Astrocyte of the spinal cord (primary cell): Measurements from ENCODE around the gene SOX5.

Experiments
- DNase-seq: peaks from one replicate; pipeline ENCODE4 v3.0.0; 2011; ENCODE audit warnings: low read depth, low spot score
- H3K4me3 ChIP-seq: 2 replicates; pipeline ENCODE4 v1.5.1; 2011; ENCODE audit warnings: low read depth, mild to moderate bottlenecking, low read length, moderate library complexity
- in situ Hi-C: cut with HindIII; loops from 2 replicates; pipeline ENCODE4 v1.10.0; 2017; ENCODE audit warnings: low sequenced_read_pairs
- TF ChIP-seq, protein P1 (sequence below): IDR thresholded peaks from 2 replicates; pipeline ENCODE4 v1.5.1; 2012; ENCODE audit warnings: low read depth, mild to moderate bottlenecking, low read length, inconsistent platforms

Gene SOX5

DNA sequence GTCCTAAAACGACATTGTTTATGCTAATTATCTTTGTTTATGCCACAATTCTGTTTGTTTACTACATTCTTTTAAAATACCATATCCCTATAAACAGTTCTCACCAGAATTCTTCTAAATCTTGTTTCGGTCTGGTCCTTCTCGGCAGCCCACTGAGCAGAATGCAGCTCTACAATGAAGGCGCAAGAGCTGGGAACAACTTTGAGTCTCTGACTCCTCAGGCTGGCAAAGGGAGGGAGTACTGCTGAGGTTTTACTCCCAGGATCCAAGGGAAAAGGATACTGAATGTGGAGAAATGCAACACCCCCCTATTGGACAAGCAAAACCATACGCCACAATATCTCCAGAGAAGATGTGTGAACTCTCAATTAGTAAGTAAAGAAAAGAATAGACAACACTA is 5.4 kb downstream of the SOX5 start:
- H3K4me3 ChIP-seq, result no peak overlapping the region
- DNase-seq, result no peak
- in situ Hi-C loops, result no loop called here
- TF ChIP-seq, protein P1, sequence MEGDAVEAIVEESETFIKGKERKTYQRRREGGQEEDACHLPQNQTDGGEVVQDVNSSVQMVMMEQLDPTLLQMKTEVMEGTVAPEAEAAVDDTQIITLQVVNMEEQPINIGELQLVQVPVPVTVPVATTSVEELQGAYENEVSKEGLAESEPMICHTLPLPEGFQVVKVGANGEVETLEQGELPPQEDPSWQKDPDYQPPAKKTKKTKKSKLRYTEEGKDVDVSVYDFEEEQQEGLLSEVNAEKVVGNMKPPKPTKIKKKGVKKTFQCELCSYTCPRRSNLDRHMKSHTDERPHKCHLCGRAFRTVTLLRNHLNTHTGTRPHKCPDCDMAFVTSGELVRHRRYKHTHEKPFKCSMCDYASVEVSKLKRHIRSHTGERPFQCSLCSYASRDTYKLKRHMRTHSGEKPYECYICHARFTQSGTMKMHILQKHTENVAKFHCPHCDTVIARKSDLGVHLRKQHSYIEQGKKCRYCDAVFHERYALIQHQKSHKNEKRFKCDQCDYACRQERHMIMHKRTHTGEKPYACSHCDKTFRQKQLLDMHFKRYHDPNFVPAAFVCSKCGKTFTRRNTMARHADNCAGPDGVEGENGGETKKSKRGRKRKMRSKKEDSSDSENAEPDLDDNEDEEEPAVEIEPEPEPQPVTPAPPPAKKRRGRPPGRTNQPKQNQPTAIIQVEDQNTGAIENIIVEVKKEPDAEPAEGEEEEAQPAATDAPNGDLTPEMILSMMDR, result no peak

DNA sequence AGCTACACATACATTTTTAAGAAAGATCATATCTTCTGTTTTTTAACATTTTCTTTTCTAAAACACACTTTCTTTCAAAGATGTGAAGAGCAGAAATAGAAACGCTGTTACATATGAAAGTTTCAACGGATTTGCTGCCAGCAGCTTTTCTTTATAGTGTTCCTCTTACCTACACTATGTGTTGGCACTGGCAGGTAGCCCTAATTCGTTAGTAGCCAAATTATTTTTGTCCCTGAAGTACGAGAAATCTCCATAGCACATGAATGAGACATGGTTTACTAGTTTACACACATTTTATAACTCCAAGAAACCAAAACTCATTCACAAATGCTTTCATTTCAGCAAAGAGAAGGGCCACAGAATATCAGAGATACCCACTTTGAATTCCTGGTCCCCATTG is 6.6 kb downstream of the SOX5 start:
- TF ChIP-seq, protein P1, result no peak
- in situ Hi-C loops, result no loop called here
- no peak for DNase-seq
- no peak overlapping the region for H3K4me3 ChIP-seq

DNA sequence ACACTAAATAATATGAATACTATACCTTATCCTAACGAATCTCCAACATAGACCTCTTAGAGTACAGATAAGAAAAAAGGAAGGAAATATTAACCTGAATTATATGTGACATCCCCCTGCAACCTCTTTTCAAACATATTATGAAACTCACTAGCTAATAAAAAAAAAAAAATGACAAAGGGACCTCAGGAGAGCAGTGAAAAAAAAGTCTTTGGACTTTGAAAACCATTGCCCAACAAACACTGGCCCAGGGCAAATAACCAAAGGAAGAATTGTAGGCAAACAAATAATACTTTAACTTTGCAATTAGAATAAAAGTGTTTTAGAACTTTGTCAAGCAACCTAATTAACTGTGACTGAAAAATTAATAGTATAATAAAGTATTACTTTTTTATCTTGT is 7.7 kb downstream of the SOX5 start:
- H3K4me3 ChIP-seq, result no peak overlapping the region
- no peak for DNase-seq
- TF ChIP-seq, protein P1, result no peak
- in situ Hi-C loops, result no loop called here

DNA sequence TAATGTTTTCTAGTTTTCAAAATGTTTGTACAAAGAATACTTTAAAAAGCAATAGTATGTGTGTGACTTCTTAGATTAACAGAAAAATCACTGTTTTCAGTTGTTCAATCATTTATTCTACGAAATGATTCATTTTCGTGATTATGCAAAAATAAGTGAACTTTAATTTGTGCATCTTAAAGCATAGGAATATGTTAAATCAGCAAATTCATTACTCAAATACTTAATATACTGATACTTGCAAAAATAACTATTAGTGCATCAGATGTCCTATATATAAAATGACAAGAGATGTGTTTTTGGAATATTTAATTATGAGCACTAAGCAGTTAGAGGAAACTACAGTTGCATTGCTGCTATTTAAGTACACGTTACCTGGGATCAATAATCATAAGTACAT is 11.0 kb downstream of the SOX5 start:
- TF ChIP-seq, protein P1, result no peak
- in situ Hi-C loops, result no loop called here
- DNase-seq, result no peak
- no peak overlapping the region for H3K4me3 ChIP-seq

DNA sequence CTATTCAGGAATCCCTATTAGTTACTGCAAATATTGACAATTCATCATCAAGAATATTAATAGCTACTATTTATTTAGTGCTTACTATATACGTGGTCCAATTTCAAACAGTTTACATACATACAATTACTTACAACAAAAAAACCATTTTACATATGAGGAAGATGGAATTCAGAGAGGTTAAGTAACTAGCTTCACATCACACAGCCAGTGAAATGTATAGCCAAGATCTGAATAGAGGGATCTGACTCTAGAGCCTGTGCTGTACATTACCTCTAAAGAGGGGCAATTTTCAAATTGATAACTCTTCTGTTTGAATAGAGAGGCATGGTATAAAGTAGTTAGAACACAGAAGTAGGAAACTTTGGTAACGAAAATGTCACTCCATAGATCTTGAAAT is 18.3 kb downstream of the SOX5 start:
- in situ Hi-C loops, result no loop called here
- TF ChIP-seq, protein P1, result no peak
- no peak overlapping the region for H3K4me3 ChIP-seq
- no peak for DNase-seq

DNA sequence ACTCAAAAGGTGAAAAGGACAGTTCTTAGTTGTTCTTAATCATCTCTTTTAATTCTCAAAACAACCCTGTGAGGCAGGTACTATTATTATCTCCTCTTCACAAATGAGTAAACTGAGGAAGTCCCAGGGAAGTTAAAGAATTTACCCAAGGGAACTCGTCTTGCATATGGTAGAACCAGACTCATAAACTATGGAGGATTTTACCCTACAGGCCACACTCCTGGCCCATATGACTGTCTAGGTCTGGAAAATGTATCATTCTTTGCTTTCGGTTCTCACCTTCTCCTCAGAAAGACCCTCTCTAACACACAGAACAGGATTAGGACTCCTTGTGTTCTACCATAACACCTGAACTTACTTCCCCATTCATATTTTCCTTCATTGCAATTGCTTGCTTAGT is 18.9 kb downstream of the SOX5 start:
- TF ChIP-seq, protein P1, result no peak
- no peak for DNase-seq
- H3K4me3 ChIP-seq, result no peak overlapping the region
- in situ Hi-C loops, result no loop called here

DNA sequence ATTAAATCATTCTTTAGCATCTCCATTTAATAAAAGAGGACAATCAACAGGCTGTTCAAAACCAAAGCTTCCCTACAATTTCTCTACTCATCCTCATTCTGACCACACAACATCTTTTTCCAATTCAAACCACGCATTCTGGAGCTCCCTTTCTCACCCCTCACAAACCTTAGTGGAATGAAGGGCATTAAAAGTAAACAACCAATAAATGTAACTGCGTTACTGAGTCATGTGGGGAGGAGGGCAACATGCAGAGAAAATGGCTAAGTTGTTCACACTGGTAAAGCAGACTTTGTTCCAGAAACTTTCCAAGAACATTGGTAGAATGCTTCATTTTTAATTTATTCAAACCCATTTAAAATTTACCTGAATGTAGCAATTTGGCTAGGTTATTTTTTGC is 19.6 kb downstream of the SOX5 start:
- TF ChIP-seq, protein P1, result no peak
- peak; percentile 21 for DNase-seq
- in situ Hi-C loops, result no loop called here
- no peak overlapping the region for H3K4me3 ChIP-seq
